GM13977 (cell line): ENCODE results near the gene PRKAR1B.

Experiments used
- DNase-seq: peaks from one replicate; pipeline ENCODE4 v3.0.0; 2012; ENCODE audit warnings: low spot score
- in situ Hi-C: fragments of 300-500 bp; cut with MboI; formaldehyde crosslinking; loops from one replicate; pipeline ENCODE4 v1.12.0; 2022; ENCODE audit warnings: low sequenced_read_pairs, low pct_unique_long_range_greater_than_20kb, mixed read lengths, inconsistent platforms; ENCODE audit not compliant: unreplicated experiment
- TF ChIP-seq, protein P1 (sequence below): IDR thresholded peaks from 2 replicates; pipeline ENCODE4 v1.5.1; 2012; ENCODE audit warnings: mild to moderate bottlenecking, control low read depth; ENCODE audit not compliant: insufficient read depth; ENCODE audit errors: extremely low read depth, missing control alignments

Gene PRKAR1B

DNA sequence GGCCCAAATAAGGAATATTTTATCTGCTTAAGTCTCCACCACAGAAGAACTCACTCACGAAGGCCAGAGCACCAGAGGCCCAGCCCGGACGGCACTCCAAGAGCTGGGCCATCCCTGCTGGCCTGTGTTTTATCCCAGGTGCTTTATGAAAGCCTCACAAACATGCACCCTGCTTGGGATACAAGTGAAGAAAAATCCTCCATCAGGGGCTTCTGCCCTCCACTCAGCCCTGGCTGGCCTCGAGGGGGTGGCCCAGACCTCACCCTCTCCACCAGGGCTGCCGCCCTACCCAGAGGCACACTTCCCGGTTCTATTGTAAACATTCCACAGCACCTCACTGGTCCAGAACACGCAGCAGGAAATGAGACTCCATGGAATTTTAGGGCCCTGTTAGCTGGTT, 20.4 kb downstream of the PRKAR1B start:
- TF ChIP-seq, protein P1, sequence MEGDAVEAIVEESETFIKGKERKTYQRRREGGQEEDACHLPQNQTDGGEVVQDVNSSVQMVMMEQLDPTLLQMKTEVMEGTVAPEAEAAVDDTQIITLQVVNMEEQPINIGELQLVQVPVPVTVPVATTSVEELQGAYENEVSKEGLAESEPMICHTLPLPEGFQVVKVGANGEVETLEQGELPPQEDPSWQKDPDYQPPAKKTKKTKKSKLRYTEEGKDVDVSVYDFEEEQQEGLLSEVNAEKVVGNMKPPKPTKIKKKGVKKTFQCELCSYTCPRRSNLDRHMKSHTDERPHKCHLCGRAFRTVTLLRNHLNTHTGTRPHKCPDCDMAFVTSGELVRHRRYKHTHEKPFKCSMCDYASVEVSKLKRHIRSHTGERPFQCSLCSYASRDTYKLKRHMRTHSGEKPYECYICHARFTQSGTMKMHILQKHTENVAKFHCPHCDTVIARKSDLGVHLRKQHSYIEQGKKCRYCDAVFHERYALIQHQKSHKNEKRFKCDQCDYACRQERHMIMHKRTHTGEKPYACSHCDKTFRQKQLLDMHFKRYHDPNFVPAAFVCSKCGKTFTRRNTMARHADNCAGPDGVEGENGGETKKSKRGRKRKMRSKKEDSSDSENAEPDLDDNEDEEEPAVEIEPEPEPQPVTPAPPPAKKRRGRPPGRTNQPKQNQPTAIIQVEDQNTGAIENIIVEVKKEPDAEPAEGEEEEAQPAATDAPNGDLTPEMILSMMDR = no peak
- DNase-seq = no peak
- in situ Hi-C loops = no loop called here

- TF ChIP-seq, protein P1 = no peak
- in situ Hi-C loops = no loop called here
Observed at GRCh38 chr7:703049-703448, 24.0 kb downstream of the PRKAR1B start.

GRCh38 chr7:701086-701671, 25.9 kb downstream of the PRKAR1B start:
- no peak for DNase-seq
- TF ChIP-seq, protein P1 = no peak
- in situ Hi-C loops = no loop called here

More at GRCh38 chr7:703049-703448, 24.0 kb downstream of the PRKAR1B start:
- DNase-seq = no peak

DNA sequence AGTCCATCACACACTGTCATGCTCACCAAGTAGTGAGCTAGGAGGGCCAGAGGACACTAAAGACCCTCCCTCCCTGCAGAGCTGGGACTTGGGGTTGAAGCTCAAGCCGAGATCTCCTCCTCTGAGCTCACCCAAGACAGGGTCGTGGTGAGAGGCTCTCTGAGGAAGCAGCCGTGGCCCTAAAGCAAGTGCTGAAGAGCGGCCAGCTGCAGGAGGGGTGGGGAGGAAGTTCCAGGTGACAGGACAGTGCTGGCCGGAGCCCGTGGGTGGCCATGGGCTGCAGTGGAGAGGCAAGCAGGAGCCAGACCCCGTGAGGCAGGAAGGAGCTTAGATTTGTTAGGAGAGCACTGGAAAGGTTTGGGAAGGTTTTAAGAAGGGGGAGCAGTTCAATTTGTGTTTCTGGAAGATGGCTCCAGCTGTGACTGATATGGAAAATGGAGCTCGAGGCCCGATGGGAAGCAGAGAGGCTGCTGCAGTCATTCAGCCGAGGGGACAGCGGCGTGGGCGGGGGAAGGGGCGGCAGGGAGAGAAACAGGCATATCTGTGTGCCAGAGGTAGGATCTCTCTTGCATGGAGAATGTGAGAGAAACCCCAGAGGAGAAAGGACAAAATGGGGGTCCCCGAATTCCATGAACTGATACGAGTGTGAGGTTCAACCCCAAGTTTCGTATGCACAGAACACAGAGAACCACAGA, 27.5 kb downstream of the PRKAR1B start:
- TF ChIP-seq, protein P1 = no peak
- in situ Hi-C loops = no loop called here
- no peak for DNase-seq

DNA sequence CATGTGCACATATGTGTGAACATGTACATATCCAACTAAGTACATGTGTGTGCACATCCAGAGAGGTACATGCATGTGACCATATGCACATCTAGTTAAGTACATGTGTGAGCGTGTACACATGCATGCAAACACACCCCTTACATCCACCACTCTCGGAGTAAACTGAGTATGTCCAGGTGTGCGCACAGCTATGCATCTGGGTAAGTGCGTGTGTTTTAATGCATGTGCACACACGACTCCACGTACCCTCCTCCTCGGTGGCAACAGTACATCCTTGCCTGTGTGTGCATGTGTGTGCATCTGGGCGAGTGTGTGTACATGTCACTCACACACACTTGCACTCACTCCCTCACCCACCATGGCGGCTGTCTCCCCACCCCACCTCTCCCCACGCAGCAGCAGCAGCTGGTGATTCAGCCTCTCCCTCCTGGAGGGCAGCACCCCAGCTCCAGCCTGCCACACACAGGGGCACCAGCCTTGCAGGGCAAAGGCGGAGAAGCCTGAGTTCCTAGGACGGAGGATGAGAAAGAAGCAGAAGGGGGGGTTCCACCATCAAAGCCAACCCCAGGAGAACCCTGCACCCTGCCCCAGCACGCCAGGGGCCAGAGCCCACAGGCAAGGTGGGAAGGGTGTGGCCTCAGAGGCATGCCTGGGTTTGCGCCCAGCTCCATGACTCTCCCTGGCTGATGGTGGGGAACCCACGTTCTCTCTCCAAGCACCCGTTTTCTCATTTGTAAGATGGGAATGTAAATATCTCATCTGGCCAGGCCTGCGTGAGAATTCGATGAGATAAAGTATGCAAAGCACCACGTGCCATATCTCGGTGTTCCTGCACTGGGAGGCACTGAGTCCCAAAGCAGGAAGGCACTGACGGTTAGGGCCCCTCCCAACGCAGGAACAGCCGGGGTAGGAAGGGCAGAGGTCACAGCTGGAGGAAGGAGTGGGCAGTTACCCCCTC, 28.3 kb downstream of the PRKAR1B start:
- in situ Hi-C loops = no loop called here
- DNase-seq = no peak
- TF ChIP-seq, protein P1 = no peak

DNA sequence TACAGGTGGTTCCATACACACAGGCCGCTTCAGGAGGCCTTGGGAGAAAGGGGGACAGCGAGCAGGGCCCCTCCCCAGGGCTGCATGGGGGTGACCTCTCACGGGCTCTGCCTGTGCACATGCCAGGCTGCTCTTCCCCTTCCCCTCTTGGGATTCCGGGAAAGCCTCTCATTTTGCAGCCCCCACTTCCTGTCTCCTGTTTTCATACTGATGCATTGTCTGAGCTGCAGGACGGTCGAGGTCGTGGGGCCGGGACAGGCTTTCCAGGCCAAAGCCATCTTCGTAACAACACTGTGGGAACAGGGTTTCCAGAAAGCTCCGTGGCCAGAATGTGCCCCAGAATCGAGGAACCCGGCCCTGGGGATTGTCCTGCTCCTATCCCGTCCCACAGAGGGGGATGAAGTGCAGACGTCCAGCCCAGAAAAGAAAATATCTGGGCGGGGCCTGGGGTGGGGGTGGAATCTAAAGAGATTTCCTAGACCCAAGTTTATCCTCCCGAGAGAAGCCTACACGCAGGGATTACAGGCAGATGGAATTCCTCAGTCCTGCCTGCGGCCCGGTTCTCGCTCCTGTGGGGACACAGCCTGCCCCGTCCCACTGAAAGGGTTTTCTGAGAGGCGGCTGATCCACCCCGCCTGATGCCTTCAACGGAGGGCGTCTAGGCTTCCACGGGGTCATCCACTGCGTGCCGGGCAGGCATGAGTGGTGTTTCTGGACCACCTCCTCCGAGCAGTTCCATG, 30.1 kb downstream of the PRKAR1B start:
- in situ Hi-C loops = no loop called here
- TF ChIP-seq, protein P1 = no peak
- DNase-seq = no peak
